K562 (cell line): ENCODE results near the gene ANP32B. TPM values are rescaled to one million over a fixed set of nuclear protein-coding genes. Genes with fewer than 3 reads are reported as not detected.

ENCODE experiments used
- ATF1 ChIP-seq, 2 experiments: fragments of 450-650 bp in 1 of 2; IDR thresholded peaks; 2 replicates each; pipeline ENCODE4 v1.6.1; 2016; ENCODE audit warnings: missing compliant biosample characterization in 1 of 2, missing genetic modification characterization in 1 of 2
- CXXC5 ChIP-seq: fragments of 250-450 bp; sonication (Bioruptor Pico); IDR thresholded peaks from 2 replicates; pipeline ENCODE4 v1.8.0; 2022; ENCODE audit warnings: inconsistent platforms, mild to moderate bottlenecking, moderate library complexity
- DDX20 ChIP-seq: fragments of 450-650 bp; IDR thresholded peaks from 2 replicates; pipeline ENCODE4 v1.6.1; 2016; ENCODE audit warnings: missing genetic modification characterization, low read depth, mild to moderate bottlenecking, missing compliant biosample characterization, moderate library complexity
- HNRNPUL1 ChIP-seq: fragments of 200-400 bp; formaldehyde crosslinking; IDR thresholded peaks from 2 replicates; pipeline ENCODE4 v1.6.1; 2017; ENCODE audit warnings: low read length
- KHSRP ChIP-seq: fragments of 450-650 bp; IDR thresholded peaks from 2 replicates; pipeline ENCODE4 v1.6.1; 2017
- MAZ ChIP-seq, 2 experiments: fragments of 450-650 bp in 1 of 2; sonication (generic) in 1 of 2; formaldehyde crosslinking; IDR thresholded peaks in 1 of 2; conservative IDR thresholded peaks in 1 of 2; 2 replicates each; pipeline versions ENCODE4 v1.4.0 to v1.5.0; 2020; ENCODE audit warnings: mild to moderate bottlenecking in 1 of 2, missing genetic modification reagents in 1 of 2
- NCOA6 ChIP-seq: fragments of 450-650 bp; IDR thresholded peaks from 2 replicates; pipeline ENCODE4 v1.6.1; 2017; ENCODE audit warnings: mild to moderate bottlenecking
- NKRF ChIP-seq: fragments of 450-650 bp; IDR thresholded peaks from 2 replicates; pipeline ENCODE4 v1.6.1; 2016; ENCODE audit warnings: borderline replicate concordance
- NR2C2 ChIP-seq, 2 experiments: fragments of 200-800 bp in 1 of 2; sonication (Bioruptor generic) in 1 of 2; sonication (generic) in 1 of 2; formaldehyde crosslinking in 1 of 2; IDR thresholded peaks; 2 replicates each; pipeline versions ENCODE4 v1.6.1 to v1.8.0; 2016 to 2022; ENCODE audit warnings: mild to moderate bottlenecking in 1 of 2, missing compliant biosample characterization in 1 of 2, missing genetic modification characterization in 1 of 2, missing genetic modification reagents in 1 of 2
- NR2F6 ChIP-seq: fragments of 450-650 bp; formaldehyde crosslinking; IDR thresholded peaks from 2 replicates; pipeline ENCODE4 v1.4.0; 2020; ENCODE audit warnings: mild to moderate bottlenecking
- NR4A1 ChIP-seq, 2 experiments: fragments of 250-450 bp in 1 of 2; fragments of 450-650 bp in 1 of 2; sonication (Bioruptor Pico) in 1 of 2; IDR thresholded peaks; 2 replicates each; pipeline versions ENCODE4 v1.4.0 to v1.6.1; 2016 to 2020; ENCODE audit warnings: mild to moderate bottlenecking in 2 of 2, missing compliant biosample characterization in 1 of 2, missing genetic modification characterization in 1 of 2, moderate library complexity in 1 of 2
- NUFIP1 ChIP-seq: fragments of 450-650 bp; IDR thresholded peaks from 2 replicates; pipeline ENCODE4 v1.6.1; 2018; ENCODE audit not compliant: partially characterized antibody
- PCBP2 ChIP-seq: fragments of 200-400 bp; formaldehyde crosslinking; IDR thresholded peaks from 2 replicates; pipeline ENCODE4 v1.6.1; 2018; ENCODE audit warnings: low read length, low read depth, mild to moderate bottlenecking, moderate library complexity; ENCODE audit not compliant: poor library complexity, severe bottlenecking
- PPARD ChIP-seq: fragments of 250-450 bp; sonication (Bioruptor Pico); IDR thresholded peaks from 2 replicates; pipeline ENCODE4 v1.8.0; 2022; ENCODE audit warnings: inconsistent platforms, mild to moderate bottlenecking, moderate library complexity
- PRMT5 ChIP-seq: sonication (generic); formaldehyde crosslinking; IDR thresholded peaks from 2 replicates; pipeline ENCODE4 v1.5.0; 2020; ENCODE audit warnings: missing genetic modification reagents
- SMARCE1 ChIP-seq: fragments of 450-650 bp; IDR thresholded peaks from 2 replicates; pipeline ENCODE4 v1.7.1; 2016; ENCODE audit warnings: mild to moderate bottlenecking
- SPI1 ChIP-seq: IDR thresholded peaks from 2 replicates; pipeline ENCODE4 v1.6.1; 2011; ENCODE audit warnings: low read depth, low read length, control low read depth, borderline replicate concordance
- STAT6 ChIP-seq: sonication (generic); formaldehyde crosslinking; IDR thresholded peaks from 2 replicates; pipeline ENCODE4 v1.8.1; 2023; ENCODE audit warnings: mild to moderate bottlenecking, missing genetic modification reagents
- TBP ChIP-seq: optimal IDR thresholded peaks from 2 replicates; pipeline ENCODE3; 2011; ENCODE audit warnings: low read depth, low read length, improper control_type of control experiment
- TFAM ChIP-seq: fragments of 250-450 bp; sonication (Bioruptor Pico); conservative IDR thresholded peaks from 2 replicates; pipeline ENCODE4 v1.5.0; 2021; ENCODE audit warnings: mild to moderate bottlenecking, moderate library complexity
- ZFPM2 ChIP-seq: fragments of 250-450 bp; sonication (Bioruptor Pico); IDR thresholded peaks from 2 replicates; pipeline ENCODE4 v1.5.1; 2022; ENCODE audit warnings: mild to moderate bottlenecking
- ZNF408 ChIP-seq: fragments of 250-450 bp; sonication (Bioruptor Pico); IDR thresholded peaks from 2 replicates; pipeline ENCODE4 v1.4.0; 2020; ENCODE audit warnings: low read depth, mild to moderate bottlenecking, moderate library complexity
- ZNF436 ChIP-seq: fragments of 250-450, 450-650 bp; sonication (Bioruptor Pico); formaldehyde crosslinking; IDR thresholded peaks from 2 replicates; pipeline ENCODE4 v1.7.0; 2020; ENCODE audit warnings: mild to moderate bottlenecking
- ZNF830 ChIP-seq: fragments of 250-450 bp; sonication (Bioruptor Pico); IDR thresholded peaks from 2 replicates; pipeline ENCODE4 v1.5.0; 2021; ENCODE audit warnings: mild to moderate bottlenecking
- polyA plus RNA-seq, 8 experiments: library from polyadenylated mRNA; depleted of rRNA in 4 of 8; stranded (reverse) in 5 of 8; unstranded in 3 of 8; fragments of >200 nt; fragmentation: Nextera tagmentation in 2 of 8; fragmentation: Illumina TruSeq in 1 of 8; extraction: Ambion mirVana in 2 of 8; extraction: Trizol in 1 of 8; gene quantifications; 2 replicates each; pipeline versions ENCODE4 v1.2.1 to v1.2.3, GENCODE V29; 2011 to 2014; ENCODE audit warnings: inconsistent platforms in 1 of 8, missing spikeins in 1 of 8
- total RNA-seq, 7 experiments: library from RNA; depleted of rRNA in 6 of 7; stranded (reverse); fragments of >200 nt in 6 of 7; fragmentation: Illumina TruSeq in 2 of 7; extraction: Trizol in 2 of 7; gene quantifications; 2 replicates each; pipeline versions ENCODE4 v1.2.1 to v1.2.3, GENCODE V29; 2011 to 2021; ENCODE audit warnings: low replicate concordance in 1 of 7

ANP32B gene
- total and polyA plus RNA-seq, 9 of the 15 experiments (the other 6 are each of a cell fraction or from before 2014, with no cell fraction given): 68.9 to 815 (median 141) TPM

- TF ChIP-seq NKRF: no peak
- TF ChIP-seq ATF1 (CRISPR knock-in tag; IDR thresholded peaks at IDR 0.05): no peak
- peak; percentile 29; the same call in 1 of the 2 replicates for TF ChIP-seq ATF1 (tag; IDR thresholded peaks at IDR 0.05)
- TF ChIP-seq ZNF436 (CRISPR knock-in tag): no peak
- TF ChIP-seq STAT6: no peak
- peak; percentile 75 for TF ChIP-seq CXXC5 (CRISPR knock-in tag)
- no peak; the same call in 1 of the 2 replicates for TF ChIP-seq NCOA6
- no peak for TF ChIP-seq NR4A1 (CRISPR knock-in tag; IDR thresholded peaks at IDR 0.05)
- TF ChIP-seq NR4A1 (tag; IDR thresholded peaks at IDR 0.05): peak; percentile 39; the same call in 1 of the 2 replicates
- no peak for TF ChIP-seq HNRNPUL1
- TF ChIP-seq KHSRP: peak; percentile 67
- TF ChIP-seq PCBP2: no peak
- peak; percentile 15 to 22; a peak in 1 of 4 replicates for TF ChIP-seq MAZ (CRISPR knock-in tag; conservative IDR thresholded peaks at IDR 0.05 in 1 of 2, IDR thresholded peaks at IDR 0.05 in 1 of 2)
- peak; percentile 17; the same call in 1 of the 2 replicates for TF ChIP-seq SPI1
- no peak for TF ChIP-seq TFAM (CRISPR knock-in tag)
- no peak for TF ChIP-seq DDX20 (tag)
- no peak for TF ChIP-seq PRMT5 (CRISPR knock-in tag)
- no peak for TF ChIP-seq NUFIP1
- TF ChIP-seq TBP: peak; percentile 84
- no peak for TF ChIP-seq ZNF830
- TF ChIP-seq ZNF408: no peak
- TF ChIP-seq NR2C2 (CRISPR knock-in tag; IDR thresholded peaks at IDR 0.05): no peak
- no peak for TF ChIP-seq NR2C2 (tag; IDR thresholded peaks at IDR 0.05)
- no peak for TF ChIP-seq NR2F6 (CRISPR knock-in tag)
- TF ChIP-seq SMARCE1: peak; percentile 89
- TF ChIP-seq ZFPM2: no peak
- TF ChIP-seq PPARD: no peak
These were observed 45.0 kb upstream of the ANP32B start, which contains the start of gene HEMGN (continued) for GRCh38 chr9:97938081-97938644.
